Activated naive CD8-positive, alpha-beta T cell treated with anti-CD3 and anti-CD28 coated beads, Interleukin-2, amount 50 U/mL, for 24 hours (primary cell): ENCODE measurements around the gene MRPL55.
"Not testable (repeated sequence)": the region's sequence is repeated elsewhere in the genome, so short reads cannot be mapped to it uniquely, and the experiment has no call there.

ENCODE experiments used
- ATAC-seq: fragments of 150-1000 bp; cut with Tn5 transposase; one replicate; pipeline ENCODE4 v1.10.0; 2021
- DNase-seq: peaks from one replicate; pipeline ENCODE4 v3.0.0; 2021
- H3K27ac Mint-ChIP-seq: one replicate; pipeline ENCODE4 v1.8.0; 2021; ENCODE audit warnings: mild to moderate bottlenecking, mixed read lengths
- H3K27me3 Mint-ChIP-seq: one replicate; pipeline ENCODE4 v1.8.0; 2021; ENCODE audit warnings: mixed read lengths
- H3K36me3 Mint-ChIP-seq: one replicate; pipeline ENCODE4 v1.8.0; 2021; ENCODE audit warnings: low read depth, mixed read lengths
- H3K4me1 Mint-ChIP-seq: one replicate; pipeline ENCODE4 v1.8.0; 2021; ENCODE audit warnings: mixed read lengths
- H3K4me3 Mint-ChIP-seq: one replicate; pipeline ENCODE4 v1.8.0; 2021; ENCODE audit warnings: mild to moderate bottlenecking, moderate library complexity, mixed read lengths
- H3K9me3 Mint-ChIP-seq: one replicate; pipeline ENCODE4 v1.8.0; 2021; ENCODE audit warnings: mixed read lengths

MRPL55 gene

DNA sequence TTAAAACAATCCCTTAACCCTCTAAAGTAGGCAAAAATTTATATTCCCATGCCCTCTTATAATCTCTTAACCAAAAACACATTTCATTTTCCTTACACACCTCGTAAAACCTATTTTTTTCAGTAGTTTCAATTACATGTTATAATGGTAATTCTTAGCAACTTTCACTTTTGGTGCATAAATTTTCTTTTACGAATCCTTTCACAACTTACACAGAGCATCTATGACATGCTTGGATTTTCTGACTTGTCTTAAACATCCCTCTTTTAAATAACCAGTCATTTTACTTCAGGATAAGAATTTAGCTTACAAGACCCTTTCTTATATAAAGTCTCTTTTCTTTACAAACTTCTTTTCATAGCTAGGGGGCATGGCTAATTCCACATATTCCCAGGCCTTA is 8.9 kb upstream of the MRPL55 start:
- H3K4me3 Mint-ChIP-seq, result no peak overlapping the region
- H3K27me3 Mint-ChIP-seq, result no peaks in the 10 kb centered on the region
- H3K9me3 Mint-ChIP-seq, result peaks cover 8% of the 10 kb centered on the region

DNA sequence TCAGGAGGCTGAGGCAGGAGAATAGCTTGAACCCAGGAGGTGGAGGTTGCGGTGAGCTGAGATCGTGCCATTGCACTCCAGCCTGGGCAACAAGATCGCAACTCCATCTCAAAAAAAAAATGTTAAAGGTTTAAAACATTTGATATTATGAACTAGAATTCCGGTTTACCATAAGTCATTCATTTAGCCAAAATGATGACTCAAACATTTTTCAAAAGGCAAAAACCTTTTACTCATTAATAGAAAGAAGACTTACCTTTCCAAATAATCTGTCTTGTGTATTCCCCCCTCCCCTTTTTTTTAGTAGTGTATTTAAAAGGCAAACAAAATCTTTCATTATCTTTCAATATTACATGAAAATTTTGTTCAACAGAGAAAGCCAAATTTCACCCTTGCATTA is 8.2 kb upstream of the MRPL55 start:
- ATAC-seq, result no peak
- H3K4me1 Mint-ChIP-seq, result peaks cover 3% of the 10 kb centered on the region
- H3K9me3 Mint-ChIP-seq, result peaks cover 8% of the 10 kb centered on the region
- no peak overlapping the region for H3K4me3 Mint-ChIP-seq
- H3K27ac Mint-ChIP-seq, result no peak overlapping the region
- H3K27me3 Mint-ChIP-seq, result no peaks in the 10 kb centered on the region
- DNase-seq, result no peak
- peaks cover 6% of the 10 kb centered on the region for H3K36me3 Mint-ChIP-seq

More for the DNA sequence above, 8.9 kb upstream of the MRPL55 start:
- DNase-seq (no peak), ATAC-seq (no peak)
- peaks cover 3% of the 10 kb centered on the region for H3K4me1 Mint-ChIP-seq
- no peak overlapping the region for H3K27ac Mint-ChIP-seq
- peaks cover 6% of the 10 kb centered on the region for H3K36me3 Mint-ChIP-seq

DNA sequence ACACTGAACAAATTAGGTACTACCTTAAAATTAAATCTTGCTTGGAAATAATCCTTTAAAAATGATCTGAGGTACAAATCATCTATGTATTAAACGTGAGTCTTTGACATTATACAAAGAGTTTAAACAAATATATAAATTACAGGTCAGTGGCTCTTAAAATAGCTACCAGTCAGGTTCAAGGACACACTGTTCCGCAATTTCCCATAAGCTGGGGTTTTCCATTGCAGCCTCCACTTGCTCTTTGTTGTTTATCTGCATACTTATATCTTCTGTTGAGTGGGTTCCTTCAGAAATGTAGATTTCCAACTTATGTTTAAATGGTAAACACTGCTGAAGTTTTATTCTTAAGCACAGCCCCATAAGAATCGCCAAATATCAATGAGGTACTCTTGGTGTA is 5.7 kb upstream of the MRPL55 start:
- DNase-seq (no peak), ATAC-seq (no peak)
- H3K4me3 Mint-ChIP-seq, result no peak overlapping the region
- no peak overlapping the region for H3K27ac Mint-ChIP-seq
- no peaks in the 10 kb centered on the region for H3K27me3 Mint-ChIP-seq
- peaks cover 8% of the 10 kb centered on the region for H3K9me3 Mint-ChIP-seq
- H3K36me3 Mint-ChIP-seq, result peaks cover 6% of the 10 kb centered on the region
- peaks cover 5% of the 10 kb centered on the region for H3K4me1 Mint-ChIP-seq

DNA sequence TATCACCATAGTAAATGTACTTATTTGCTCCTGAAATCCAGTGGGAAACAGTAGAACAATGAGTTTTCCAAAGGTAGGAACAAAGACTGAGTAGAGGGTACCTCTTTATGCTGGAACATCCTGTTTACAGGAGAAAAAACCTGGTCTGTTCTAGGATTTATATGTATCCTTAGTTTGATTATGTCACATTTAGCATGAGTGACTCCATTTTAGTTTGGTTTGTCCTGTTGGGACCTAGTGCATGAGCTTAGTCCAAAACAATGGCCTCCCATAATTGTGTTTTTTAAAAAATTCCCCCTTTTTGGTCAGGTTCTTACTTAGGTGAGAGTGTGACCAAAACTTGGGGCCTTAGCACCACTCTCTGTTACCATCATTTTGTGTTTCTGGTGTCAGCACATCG is 3.5 kb upstream of the MRPL55 start:
- no peak overlapping the region for H3K4me3 Mint-ChIP-seq

DNA sequence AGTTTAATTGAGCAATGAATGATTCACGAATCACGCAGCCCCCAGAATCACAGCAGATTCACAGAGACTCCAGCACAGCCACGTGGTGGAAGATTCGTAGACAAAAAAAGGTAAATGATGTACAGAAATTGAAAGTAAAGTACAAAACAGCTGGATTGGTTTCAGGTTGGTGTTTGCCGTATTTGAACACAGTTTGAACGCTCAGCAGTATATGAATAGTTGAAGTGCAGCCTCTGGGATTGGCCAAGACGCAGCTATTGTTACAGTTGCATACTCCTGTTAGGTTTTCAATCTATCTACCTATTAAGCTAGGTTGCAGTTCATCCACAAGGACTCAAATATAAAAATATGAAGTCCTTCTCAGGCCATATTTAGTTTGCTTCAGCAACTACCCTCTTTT is 3.1 kb upstream of the MRPL55 start:
- ATAC-seq, result no peak

More for the DNA sequence above, 3.5 kb upstream of the MRPL55 start:
- no peak for ATAC-seq
- Mint-ChIP-seq H3K4me1 (peaks cover 19% of the 10 kb centered on the region), H3K27me3 (no peaks in the 10 kb centered on the region), H3K9me3 (peaks cover 2% of the 10 kb centered on the region), H3K27ac (no peak overlapping the region), H3K36me3 (peaks cover 2% of the 10 kb centered on the region)
- no peak for DNase-seq

DNA sequence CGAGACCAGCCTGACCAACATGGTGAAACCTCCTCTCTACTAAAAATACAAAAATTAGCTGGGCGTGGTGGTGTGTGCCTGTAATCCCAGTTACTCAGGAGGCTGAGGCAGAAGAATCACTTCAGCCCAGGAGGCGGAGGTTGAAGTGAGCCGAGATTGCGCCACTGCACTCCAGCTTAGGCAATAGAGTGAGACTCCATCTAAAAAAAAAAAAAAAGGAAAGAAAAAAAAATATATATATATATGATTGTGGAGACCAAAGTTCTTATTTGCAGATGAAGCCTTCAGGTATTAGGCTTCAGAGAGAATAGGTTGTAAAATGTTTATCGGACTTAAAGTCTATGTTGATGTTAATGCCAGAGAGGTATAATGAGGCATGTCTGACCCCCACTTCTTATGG is 2.2 kb upstream of the MRPL55 start:
- DNase-seq, H3K4me3 Mint-ChIP-seq, ATAC-seq, H3K27ac Mint-ChIP-seq, H3K36me3 Mint-ChIP-seq, H3K9me3 Mint-ChIP-seq, H3K27me3 Mint-ChIP-seq: not testable (repeated sequence)
- H3K4me1 Mint-ChIP-seq, result peaks cover 19% of the 10 kb centered on the region

More for the DNA sequence above, 3.1 kb upstream of the MRPL55 start:
- Mint-ChIP-seq H3K27me3 (no peaks in the 10 kb centered on the region), H3K4me1 (peaks cover 19% of the 10 kb centered on the region), H3K9me3 (no peaks in the 10 kb centered on the region), H3K4me3 (no peak overlapping the region), H3K36me3 (no peaks in the 10 kb centered on the region), H3K27ac (no peak overlapping the region)
- DNase-seq, result no peak

DNA sequence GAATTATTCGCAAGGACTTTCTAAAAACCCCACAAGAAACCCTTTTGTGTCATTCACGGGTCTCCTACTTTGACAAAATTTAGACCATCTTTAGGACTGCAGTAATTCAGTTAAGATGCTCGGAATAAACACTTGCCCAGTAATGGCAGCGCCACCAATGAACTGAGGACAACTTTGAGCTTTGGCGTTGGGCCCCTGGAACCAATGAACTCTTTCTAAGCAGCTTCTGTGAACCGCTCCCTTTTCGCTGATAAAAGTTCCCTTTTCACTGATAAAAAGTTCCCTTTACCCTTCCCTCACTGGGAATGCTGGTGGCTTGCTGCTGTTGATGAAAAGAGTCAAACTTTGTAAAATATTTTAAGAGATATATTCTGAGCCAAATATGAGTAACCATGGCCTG is 1.5 kb upstream of the MRPL55 start:
- no peak overlapping the region for H3K4me3 Mint-ChIP-seq

DNA sequence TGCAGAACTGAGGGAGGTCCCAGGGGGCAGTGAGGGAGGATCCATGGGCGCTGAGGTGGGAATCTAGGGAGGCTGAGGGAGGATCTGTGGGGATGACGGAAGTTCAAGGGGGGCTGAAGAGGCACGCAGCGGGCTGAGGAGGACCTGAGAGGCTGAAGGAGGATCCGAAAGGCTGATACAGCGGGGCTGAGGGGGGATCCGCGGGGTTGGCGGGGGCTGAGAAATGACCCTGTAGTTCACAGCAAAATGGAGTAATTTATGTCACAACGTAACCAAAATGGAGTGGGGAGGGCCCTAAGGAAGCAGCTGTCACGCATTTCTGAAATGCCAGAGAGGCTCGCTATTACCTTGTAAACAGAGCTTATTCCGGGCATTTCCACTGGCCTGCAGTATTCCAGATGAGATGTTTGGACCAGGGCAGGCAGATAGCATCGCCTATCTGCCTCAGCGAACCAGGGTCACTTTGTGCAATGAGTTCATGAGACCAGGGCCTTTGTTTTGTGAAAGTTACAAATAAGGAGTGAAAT is 926 bp upstream of the MRPL55 start:
- DNase-seq (no peak), ATAC-seq (no peak)
- Mint-ChIP-seq H3K4me1 (peaks cover 19% of the 10 kb centered on the region), H3K27me3 (no peaks in the 10 kb centered on the region), H3K9me3 (no peaks in the 10 kb centered on the region), H3K27ac (peak overlapping the region; percentile 92), H3K4me3 (peak overlapping the region; percentile 87), H3K36me3 (peaks cover 4% of the 10 kb centered on the region)

More for the DNA sequence above, 1.5 kb upstream of the MRPL55 start:
- H3K36me3 Mint-ChIP-seq, result peaks cover 2% of the 10 kb centered on the region
- peaks cover 19% of the 10 kb centered on the region for H3K4me1 Mint-ChIP-seq
- no peak overlapping the region for H3K27ac Mint-ChIP-seq
- no peaks in the 10 kb centered on the region for H3K9me3 Mint-ChIP-seq
- ATAC-seq (no peak), DNase-seq (no peak)
- H3K27me3 Mint-ChIP-seq, result no peaks in the 10 kb centered on the region

DNA sequence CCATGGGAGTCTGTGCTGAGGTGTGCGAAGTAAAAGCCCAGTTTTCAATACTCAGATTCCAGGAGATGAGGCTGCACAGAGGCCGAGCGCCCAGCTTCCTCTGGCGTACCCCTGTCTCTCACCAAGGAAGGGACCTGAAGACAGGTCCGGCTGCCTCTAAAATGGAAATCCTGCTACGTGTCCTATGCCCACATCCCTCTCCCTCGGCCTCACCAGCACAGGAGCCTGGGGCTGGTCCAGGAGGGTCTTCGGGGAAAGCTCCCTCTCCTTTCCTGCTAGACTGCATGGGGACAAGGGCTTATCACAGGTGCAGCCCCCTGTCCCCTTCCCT is 392 bp downstream of the MRPL55 start:
- peaks cover 4% of the 10 kb centered on the region for H3K36me3 Mint-ChIP-seq
- ATAC-seq (peak; percentile 4), DNase-seq (no peak)
- peaks cover 31% of the 10 kb centered on the region for H3K4me1 Mint-ChIP-seq
- H3K9me3 Mint-ChIP-seq, result no peaks in the 10 kb centered on the region
- H3K27ac Mint-ChIP-seq, result peak overlapping the region; percentile 92
- H3K27me3 Mint-ChIP-seq, result no peaks in the 10 kb centered on the region
- peak overlapping the region; percentile 87 for H3K4me3 Mint-ChIP-seq

DNA sequence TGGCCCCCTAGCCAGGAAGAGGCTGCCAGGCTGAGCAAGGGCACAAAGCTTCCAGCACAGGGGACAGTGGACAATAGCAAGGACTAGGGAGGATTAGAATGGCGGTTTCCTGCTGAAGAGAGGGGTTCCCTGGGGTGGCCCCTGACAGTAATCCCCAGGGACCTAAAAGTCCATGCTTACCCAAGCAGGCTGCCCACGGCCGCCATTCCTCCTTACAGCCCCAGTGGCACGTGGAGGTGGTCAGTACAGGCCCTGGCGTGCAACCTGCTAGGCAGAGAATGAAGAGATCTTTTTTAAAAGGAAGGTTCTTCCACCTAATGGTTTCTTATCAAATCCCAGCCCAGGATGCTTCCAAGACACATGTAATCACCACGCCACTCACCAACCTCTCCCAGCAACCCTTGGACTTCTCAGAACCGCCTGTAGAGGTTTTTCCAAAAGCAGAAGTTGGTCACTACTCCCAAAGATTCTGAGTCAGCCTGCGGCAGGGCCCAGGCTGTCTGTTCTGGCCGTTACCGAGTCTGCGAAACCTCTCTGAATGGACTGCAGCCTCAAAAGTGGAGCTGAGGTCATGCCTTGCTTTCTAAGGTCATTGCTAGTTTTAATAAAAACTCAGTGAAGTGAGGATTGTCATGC is 926 bp downstream of the MRPL55 start:
- no peaks in the 10 kb centered on the region for H3K9me3 Mint-ChIP-seq
- DNase-seq, result no peak

DNA sequence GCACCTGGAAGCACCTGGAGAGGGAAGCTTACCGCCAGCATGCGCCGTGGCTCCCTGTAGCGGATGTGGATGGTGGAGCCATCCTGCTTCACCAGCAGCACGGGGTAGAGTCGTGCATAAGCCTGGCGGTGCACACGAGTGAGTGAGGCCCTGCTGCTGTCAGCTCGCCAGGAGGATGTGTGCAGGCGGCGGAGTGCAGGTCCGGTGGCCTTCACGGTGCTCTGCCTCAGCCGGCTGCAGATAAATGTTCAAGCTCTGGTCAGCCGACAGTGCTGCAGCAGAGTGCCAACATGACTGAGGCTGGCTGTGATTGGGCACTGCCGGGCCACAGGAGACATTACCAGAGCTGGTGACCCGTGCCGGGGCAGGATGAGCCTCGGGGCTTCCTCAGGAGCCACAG is 1.5 kb downstream of the MRPL55 start:
- ATAC-seq, result no peak
- H3K36me3 Mint-ChIP-seq, result peaks cover 4% of the 10 kb centered on the region
- H3K4me3 Mint-ChIP-seq, result peak overlapping the region; percentile 87
- DNase-seq, result no peak
- no peaks in the 10 kb centered on the region for H3K27me3 Mint-ChIP-seq
- H3K27ac Mint-ChIP-seq, result peak overlapping the region; percentile 92
- peaks cover 38% of the 10 kb centered on the region for H3K4me1 Mint-ChIP-seq
- no peaks in the 10 kb centered on the region for H3K9me3 Mint-ChIP-seq

More for the DNA sequence above, 926 bp downstream of the MRPL55 start:
- Mint-ChIP-seq H3K36me3 (peaks cover 4% of the 10 kb centered on the region), H3K4me3 (peak overlapping the region; percentile 87), H3K27me3 (no peaks in the 10 kb centered on the region), H3K4me1 (peaks cover 36% of the 10 kb centered on the region), H3K27ac (peak overlapping the region; percentile 92)
- ATAC-seq, result no peak

DNA sequence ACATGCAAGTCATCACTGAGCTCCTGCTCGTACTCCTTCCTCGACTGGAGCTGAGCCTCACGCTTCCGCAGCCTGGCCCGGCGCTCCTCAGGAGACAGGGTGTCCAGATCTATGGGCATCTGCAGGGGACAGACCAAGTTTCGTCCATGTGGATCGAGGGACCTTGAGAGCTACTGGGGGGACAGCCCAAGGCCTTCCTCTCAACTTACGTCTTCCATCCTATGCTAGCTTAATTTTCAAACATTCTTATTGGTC is 2.4 kb downstream of the MRPL55 start:
- Mint-ChIP-seq H3K27ac (no peak overlapping the region), H3K9me3 (no peaks in the 10 kb centered on the region), H3K27me3 (no peaks in the 10 kb centered on the region), H3K4me3 (no peak overlapping the region), H3K36me3 (peaks cover 4% of the 10 kb centered on the region), H3K4me1 (peaks cover 38% of the 10 kb centered on the region)
- no peak for ATAC-seq
- DNase-seq, result no peak

DNA sequence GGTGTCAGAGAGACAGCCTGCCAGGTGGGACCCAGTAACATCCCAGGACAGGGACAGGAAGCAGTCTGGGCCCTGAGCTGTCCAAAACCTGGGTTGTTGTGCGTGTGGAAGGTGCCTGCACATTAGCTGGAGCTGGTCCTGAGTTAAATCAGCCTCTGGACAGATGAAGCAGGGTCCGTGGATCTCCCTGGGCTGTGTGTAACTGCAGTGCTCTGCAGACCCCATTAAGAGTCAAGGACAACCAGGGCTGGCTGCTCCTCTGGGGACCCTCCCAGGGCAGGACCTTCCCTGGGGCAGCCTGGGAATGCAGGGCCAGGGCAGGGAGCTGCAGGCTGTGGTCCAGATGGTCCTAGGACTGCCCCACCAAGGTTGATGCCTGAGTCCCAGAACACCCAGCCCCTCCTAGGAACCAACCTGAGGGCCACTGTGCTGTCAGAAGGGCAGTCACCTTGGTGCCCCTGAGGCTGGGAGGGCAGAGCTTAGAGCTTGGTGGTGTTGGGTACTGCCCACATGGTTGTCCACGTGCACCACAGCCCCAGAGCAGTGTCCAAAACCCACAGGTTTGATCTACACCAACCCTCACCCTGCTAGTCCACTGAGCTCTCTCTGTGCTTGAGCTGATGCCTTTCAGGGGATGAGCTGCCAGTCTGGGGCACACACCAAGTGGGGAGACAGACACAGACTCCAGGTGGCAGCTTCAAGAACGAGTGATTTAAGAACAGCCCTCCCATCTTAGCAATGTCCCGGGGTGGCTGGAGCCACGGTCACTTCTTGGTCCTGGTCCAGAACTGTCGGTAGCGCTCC is 2.9 kb downstream of the MRPL55 start:
- H3K4me3 Mint-ChIP-seq, result no peak overlapping the region
- ATAC-seq, result no peak
- no peaks in the 10 kb centered on the region for H3K9me3 Mint-ChIP-seq
- no peak overlapping the region for H3K27ac Mint-ChIP-seq
- peaks cover 4% of the 10 kb centered on the region for H3K36me3 Mint-ChIP-seq
- peaks cover 43% of the 10 kb centered on the region for H3K4me1 Mint-ChIP-seq
- no peak for DNase-seq
- H3K27me3 Mint-ChIP-seq, result no peaks in the 10 kb centered on the region

DNA sequence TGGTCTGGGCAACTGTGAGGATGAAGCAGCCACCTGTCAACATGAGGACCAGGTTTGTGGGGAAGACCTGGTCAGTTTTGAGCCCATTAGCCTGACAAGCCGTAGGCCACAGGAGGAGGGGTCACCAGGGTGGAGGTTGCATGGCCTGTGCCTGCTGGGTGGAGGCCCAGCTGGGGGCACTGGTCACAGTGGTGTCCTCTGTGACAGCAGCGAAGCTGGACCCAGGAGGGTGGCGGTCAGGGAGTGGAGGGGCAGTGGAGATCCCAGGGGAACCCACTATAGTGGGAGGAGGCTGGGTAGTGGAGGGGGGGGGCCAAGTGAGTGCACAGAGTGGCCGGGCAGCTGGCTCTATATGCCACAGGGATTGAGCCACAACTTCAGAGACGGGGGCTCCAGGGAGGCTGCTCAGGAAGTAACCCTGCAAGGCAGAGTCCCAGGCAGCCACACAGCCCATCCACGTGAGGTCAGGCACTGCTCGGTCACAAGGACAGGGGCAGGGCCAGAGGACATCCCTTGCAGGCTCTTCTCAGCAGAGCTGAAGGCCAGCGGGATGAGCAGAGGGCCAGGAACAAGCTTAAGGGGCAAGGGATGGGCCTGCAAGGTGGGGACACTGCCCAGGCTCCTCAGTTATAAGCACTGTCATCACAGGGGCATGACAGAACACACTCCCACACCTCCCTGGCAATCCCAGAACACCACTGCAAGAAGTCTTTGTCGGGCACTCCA is 3.7 kb downstream of the MRPL55 start:
- Mint-ChIP-seq H3K4me3 (no peak overlapping the region), H3K27me3 (no peaks in the 10 kb centered on the region), H3K4me1 (peaks cover 43% of the 10 kb centered on the region), H3K36me3 (peaks cover 4% of the 10 kb centered on the region), H3K9me3 (no peaks in the 10 kb centered on the region), H3K27ac (no peak overlapping the region)
- no peak for DNase-seq
- ATAC-seq, result no peak
